Stimulated activated CD4-positive, alpha-beta T cell treated with anti-CD3 and anti-CD28 coated beads, Interleukin-1b, Interleukin-23, amount 100 ng/mL, for 48 hours (primary cell): Measurements from ENCODE around the gene MTUS2.

Source experiments
- DNase-seq: peaks from one replicate; pipeline ENCODE4 v3.0.0-alpha.2; 2020

MTUS2 gene

DNA sequence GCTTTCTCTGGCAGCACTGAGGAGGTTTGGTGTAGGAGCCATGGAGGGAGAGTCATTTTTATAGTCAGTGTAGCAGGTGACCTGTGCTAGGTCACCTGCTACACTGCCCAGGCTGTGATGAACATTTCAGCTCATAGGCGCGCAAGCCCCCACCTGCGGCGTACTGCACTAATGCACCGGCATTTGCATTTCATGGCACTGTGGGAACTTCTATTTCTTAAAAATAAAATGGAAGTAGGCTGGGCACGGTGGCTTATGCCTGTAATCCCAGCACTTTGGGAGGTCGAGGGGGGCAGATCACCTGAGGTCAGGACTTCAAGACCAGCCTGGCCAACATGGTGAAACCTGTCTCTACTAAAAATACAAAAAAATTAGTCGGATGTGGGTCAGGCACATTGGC is 674.4 kb downstream of the MTUS2 start:
- no peak for DNase-seq

DNA sequence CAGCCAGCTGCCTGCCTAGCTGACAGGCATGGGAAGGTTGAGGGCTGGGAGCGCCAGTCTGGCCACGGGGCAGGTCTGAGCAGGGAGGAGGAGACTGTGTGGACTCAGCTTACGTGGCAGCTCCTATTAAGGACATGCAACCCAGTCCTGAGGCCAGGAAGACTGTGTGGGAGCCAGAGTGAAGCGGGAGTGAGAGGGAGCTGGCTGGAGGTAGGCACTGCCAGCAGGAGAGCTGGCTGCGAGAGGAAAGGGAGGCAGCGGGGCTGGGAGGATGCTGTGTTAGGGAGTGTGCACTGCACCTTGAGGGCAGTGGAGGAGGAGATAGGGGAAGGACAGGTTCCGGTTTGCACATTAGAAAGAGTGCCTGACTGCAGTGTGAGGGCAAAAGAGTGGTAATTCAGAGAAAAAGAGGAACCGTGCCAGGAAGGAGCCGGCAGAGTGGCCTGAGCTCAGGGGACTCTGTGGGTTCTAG is 676.1 kb downstream of the MTUS2 start:
- no peak for DNase-seq

GRCh38 chr13:29497137-29497654 is 677.1 kb downstream of the MTUS2 start:
- no peak for DNase-seq

GRCh38 chr13:29498426-29499040 is 678.4 kb downstream of the MTUS2 start:
- DNase-seq = no peak

- no peak for DNase-seq
Observed at GRCh38 chr13:29499506-29500165, 679.5 kb downstream of the MTUS2 start.

- DNase-seq = no peak
Observed at GRCh38 chr13:29500386-29500785, 680.2 kb downstream of the MTUS2 start.

DNA sequence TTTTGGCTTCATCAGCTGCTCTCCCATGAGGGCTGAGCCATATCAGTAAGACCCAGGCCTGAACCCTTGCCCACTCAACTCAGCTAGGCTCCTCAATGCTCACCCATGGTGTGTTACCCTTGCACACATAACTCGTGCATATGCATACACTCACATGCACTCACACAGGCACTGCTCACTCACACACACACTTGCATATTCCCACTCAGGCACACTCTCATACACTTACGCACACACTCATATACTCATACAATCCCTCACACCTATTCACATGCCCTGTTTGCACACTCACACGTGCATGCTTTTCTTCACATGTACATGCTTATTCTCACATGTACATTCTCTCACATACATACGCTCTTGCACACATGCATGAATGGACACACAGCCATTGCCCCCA is 681.5 kb downstream of the MTUS2 start:
- no peak for DNase-seq

- no peak for DNase-seq
Observed at GRCh38 chr13:29502391-29503008, 682.4 kb downstream of the MTUS2 start.

GRCh38 chr13:29503041-29503837 is 683.1 kb downstream of the MTUS2 start:
- no peak for DNase-seq

DNA sequence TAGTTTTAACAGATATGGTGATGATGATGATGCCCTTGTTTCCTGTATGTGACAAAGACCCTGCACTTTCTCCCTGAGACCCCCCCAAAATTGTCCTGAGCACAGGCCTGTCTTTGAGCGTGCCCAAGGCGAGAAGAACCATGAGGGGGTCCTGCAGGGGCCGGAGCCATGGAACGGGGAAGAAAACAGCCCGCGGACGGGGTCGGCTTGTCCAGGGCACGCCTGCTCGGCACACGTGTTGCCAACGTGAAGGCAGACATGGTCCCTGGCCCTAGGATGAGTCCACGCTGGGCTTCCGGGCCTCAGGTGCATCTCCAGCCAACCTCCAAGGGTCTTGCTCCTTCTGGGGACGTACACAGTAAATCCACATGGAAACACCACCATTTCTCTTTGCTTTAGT is 684.6 kb downstream of the MTUS2 start:
- DNase-seq = no peak

GRCh38 chr13:29505511-29505910 is 685.4 kb downstream of the MTUS2 start:
- no peak for DNase-seq

DNA sequence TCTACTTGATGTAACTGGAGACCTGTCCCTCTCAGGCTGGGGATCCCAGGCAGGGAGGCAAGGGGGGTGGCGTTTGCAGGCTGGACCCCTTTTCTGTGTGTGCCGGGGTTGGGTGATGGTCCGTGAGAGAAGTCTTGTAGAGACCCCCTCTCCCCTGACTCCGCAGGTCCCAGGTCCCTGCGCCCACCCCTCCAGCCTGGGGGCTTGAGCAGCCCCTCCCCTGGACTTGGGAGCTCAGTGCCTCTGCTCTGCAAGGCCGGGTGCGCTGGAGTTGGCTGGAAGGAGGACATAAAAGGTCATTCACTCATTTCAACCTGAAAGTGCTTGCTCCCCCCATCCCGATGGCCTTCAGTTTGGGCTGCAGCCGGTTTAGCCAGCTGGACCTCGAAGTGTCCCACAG is 685.8 kb downstream of the MTUS2 start:
- DNase-seq = no peak

GRCh38 chr13:29507356-29507755 is 687.2 kb downstream of the MTUS2 start:
- no peak for DNase-seq

DNA sequence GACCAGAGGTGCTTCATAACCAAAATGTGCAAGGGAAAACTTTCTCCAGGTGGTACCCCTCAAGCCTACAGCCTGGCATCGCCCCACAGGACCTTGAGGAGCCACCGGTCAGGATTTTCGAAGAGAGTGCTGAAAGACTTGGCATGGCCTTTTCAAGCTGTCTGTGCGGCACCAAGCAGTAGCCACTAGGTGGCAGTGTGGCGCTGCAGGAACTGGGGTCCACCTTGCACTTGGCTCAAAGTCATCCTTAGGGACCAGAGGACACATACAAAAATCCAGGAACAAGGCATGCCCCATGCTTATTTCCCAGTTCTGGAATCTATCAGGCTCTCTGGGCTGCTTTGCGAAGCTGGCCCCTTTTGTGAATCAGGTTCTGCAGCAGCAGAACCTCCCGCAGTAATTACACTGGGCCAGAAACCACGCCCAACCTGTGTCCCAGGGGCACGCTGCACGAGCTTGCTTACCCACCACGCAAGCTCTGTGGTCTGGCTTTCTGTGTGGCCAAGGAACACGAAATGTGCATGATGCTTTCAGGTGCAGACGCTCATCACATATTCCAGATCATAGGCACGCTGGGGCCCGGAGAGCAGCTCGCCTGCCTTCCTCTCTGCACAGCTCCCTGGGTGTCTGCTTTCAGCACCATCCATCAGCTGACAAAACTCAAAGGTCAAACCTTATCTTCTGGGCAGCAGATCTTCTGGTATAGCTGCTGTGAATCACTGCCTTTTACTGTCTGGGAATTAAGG is 688.2 kb downstream of the MTUS2 start:
- peak; percentile 69 for DNase-seq

GRCh38 chr13:29508876-29509252 is 688.7 kb downstream of the MTUS2 start:
- DNase-seq = no peak

GRCh38 chr13:29509999-29510589 is 690.0 kb downstream of the MTUS2 start:
- no peak for DNase-seq

GRCh38 chr13:29510651-29511084 is 690.5 kb downstream of the MTUS2 start:
- DNase-seq = no peak

GRCh38 chr13:29511106-29511796 is 691.1 kb downstream of the MTUS2 start:
- no peak for DNase-seq

GRCh38 chr13:29511980-29512379 is 691.8 kb downstream of the MTUS2 start:
- DNase-seq = no peak

GRCh38 chr13:29513002-29513980 is 693.2 kb downstream of the MTUS2 start:
- no peak for DNase-seq
